Measurements from ENCODE around the gene ZGPAT. TPM values are rescaled to one million over a fixed set of nuclear protein-coding genes. Genes with fewer than 3 reads are reported as not detected.

ZGPAT gene
- total RNA-seq, 1 experiment from 2014 or later, result 69.3 TPM

DNA sequence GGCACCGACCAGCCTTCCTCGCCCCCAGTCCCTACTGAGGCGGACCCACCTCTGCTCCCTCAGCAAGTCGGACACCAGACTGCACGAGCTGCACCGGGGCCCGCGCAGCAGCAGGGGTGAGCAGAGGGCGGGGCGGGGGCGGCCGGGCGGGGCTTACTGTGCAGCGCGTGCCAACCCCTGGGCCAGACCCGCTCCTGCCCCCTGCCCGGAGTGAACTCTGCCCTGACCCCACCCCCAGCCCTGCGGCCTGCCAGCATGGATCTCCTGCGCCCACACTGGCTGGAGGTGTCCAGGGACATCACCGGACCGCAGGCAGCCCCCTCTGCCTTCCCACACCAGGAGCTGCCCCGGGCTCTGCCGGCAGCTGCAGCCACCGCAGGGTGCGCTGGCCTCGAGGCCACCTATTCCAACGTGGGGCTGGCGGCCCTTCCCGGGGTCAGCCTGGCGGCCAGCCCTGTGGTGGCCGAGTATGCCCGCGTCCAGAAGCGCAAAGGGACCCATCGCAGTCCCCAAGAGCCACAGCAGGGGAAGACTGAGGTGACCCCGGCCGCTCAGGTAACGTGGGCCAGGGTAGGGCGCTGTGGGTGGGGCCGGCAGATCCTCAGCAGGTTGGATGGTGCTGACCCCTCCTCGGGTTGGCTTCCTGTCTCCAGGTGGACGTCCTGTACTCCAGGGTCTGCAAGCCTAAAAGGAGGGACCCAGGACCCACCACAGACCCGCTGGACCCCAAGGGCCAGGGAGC is 30.3 kb downstream of the ZGPAT start:
- ChIA-PET CTCF (interaction anchor here (0.6 to 1.3 kb wide), 4 partner anchors 30 to 200 kb away, joined by 3 to 9 read pairs (median 4); partner anchors contain the start of genes ARFRP1, TPD52L2 and ZGPAT), POLR2A (interaction anchor here (1.6 kb wide), 1 partner anchor 127 kb away, joined by 12 read pairs; the partner anchor contains the start of gene TPD52L2)
- TF ChIP-seq, protein P1, sequence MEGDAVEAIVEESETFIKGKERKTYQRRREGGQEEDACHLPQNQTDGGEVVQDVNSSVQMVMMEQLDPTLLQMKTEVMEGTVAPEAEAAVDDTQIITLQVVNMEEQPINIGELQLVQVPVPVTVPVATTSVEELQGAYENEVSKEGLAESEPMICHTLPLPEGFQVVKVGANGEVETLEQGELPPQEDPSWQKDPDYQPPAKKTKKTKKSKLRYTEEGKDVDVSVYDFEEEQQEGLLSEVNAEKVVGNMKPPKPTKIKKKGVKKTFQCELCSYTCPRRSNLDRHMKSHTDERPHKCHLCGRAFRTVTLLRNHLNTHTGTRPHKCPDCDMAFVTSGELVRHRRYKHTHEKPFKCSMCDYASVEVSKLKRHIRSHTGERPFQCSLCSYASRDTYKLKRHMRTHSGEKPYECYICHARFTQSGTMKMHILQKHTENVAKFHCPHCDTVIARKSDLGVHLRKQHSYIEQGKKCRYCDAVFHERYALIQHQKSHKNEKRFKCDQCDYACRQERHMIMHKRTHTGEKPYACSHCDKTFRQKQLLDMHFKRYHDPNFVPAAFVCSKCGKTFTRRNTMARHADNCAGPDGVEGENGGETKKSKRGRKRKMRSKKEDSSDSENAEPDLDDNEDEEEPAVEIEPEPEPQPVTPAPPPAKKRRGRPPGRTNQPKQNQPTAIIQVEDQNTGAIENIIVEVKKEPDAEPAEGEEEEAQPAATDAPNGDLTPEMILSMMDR (IDR thresholded peaks at IDR 0.05; ENCODE audit: insufficient read depth in 1 of 2, low read depth in 1 of 2, low read length in 1 of 2, severe bottlenecking in 1 of 2, unreplicated experiment in 1 of 2), result peak in 1 of 2 experiments; percentile 8
- no TSS peak for BruUV-seq (replicated peaks)
- Histone ChIP-seq H3K4me1 (peaks cover 24% of the 10 kb centered on the region), H3K27me3 (replicated peaks; ENCODE audit: control insufficient read depth, insufficient read depth, low read length) (no peaks in the 10 kb centered on the region), H3K9me3 (no peaks in the 10 kb centered on the region), H3K4me3 (ENCODE audit: low read depth, low read length) (peak overlapping the region; percentile 71), H3K36me3 (ENCODE audit: control insufficient read depth, insufficient read depth, low read length) (peaks cover 22% of the 10 kb centered on the region)
- Mint-ChIP-seq H3K36me3 (ENCODE audit: insufficient read depth, unreplicated experiment) (peaks cover 68% of the 10 kb centered on the region), H3K27ac (ENCODE audit: unreplicated experiment) (no peak overlapping the region), H3K4me1 (ENCODE audit: low read depth, unreplicated experiment) (peaks cover 7% of the 10 kb centered on the region), H3K27me3 (ENCODE audit: insufficient read depth, unreplicated experiment) (no peaks in the 10 kb centered on the region), H3K4me3 (ENCODE audit: unreplicated experiment) (peak overlapping the region; percentile 66), H3K9me3 (ENCODE audit: unreplicated experiment) (no peaks in the 10 kb centered on the region)
- intact Hi-C loops (cut with micrococcal nuclease; ENCODE audit: unreplicated experiment), result no loop called here
- DNase-seq, result peak; percentile 62 to 72

DNA sequence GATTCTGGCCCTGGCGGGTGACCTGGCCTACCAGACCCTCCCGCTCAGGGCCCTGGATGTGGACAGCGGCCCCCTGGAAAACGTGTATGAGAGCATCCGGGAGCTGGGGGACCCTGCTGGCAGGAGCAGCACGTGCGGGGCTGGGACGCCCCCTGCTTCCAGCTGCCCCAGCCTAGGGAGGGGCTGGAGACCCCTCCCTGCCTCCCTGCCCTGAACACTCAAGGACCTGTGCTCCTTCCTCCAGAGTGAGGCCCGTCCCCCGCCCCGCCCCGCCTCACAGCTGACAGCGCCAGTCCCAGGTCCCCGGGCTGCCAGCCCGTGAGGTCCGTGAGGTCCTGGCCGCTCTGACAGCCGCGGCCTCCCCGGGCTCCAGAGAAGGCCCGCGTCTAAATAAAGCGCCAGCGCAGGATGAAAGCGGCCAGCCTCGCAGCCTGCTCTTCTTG is 30.9 kb downstream of the ZGPAT start:
- Mint-ChIP-seq H3K4me1 (ENCODE audit: low read depth, unreplicated experiment) (peaks cover 6% of the 10 kb centered on the region), H3K27me3 (ENCODE audit: insufficient read depth, unreplicated experiment) (no peaks in the 10 kb centered on the region), H3K27ac (ENCODE audit: unreplicated experiment) (no peak overlapping the region), H3K36me3 (ENCODE audit: insufficient read depth, unreplicated experiment) (peaks cover 74% of the 10 kb centered on the region), H3K4me3 (ENCODE audit: unreplicated experiment) (peak overlapping the region; percentile 66), H3K9me3 (ENCODE audit: unreplicated experiment) (no peaks in the 10 kb centered on the region)
- Histone ChIP-seq H3K4me1 (peaks cover 24% of the 10 kb centered on the region), H3K27me3 (replicated peaks; ENCODE audit: control insufficient read depth, insufficient read depth, low read length) (no peaks in the 10 kb centered on the region), H3K4me3 (ENCODE audit: low read depth, low read length) (peak overlapping the region; percentile 71), H3K9me3 (no peaks in the 10 kb centered on the region), H3K36me3 (ENCODE audit: control insufficient read depth, insufficient read depth, low read length) (peaks cover 20% of the 10 kb centered on the region)
- ChIA-PET POLR2A (interaction anchor here (0.5 to 1.6 kb wide), 5 partner anchors 31 to 1333 kb away, joined by 3 to 12 read pairs (median 4); partner anchors contain the start of genes ARFRP1, HELZ2, TPD52L2 and ZGPAT), CTCF (interaction anchor here (0.7 to 1.3 kb wide), 5 partner anchors 15 to 201 kb away, joined by 3 to 9 read pairs (median 5); partner anchors contain the start of genes ARFRP1, TPD52L2 and ZGPAT)
- TF ChIP-seq, protein P1 (IDR thresholded peaks at IDR 0.05; ENCODE audit: insufficient read depth in 1 of 2, low read depth in 1 of 2, low read length in 1 of 2, severe bottlenecking in 1 of 2, unreplicated experiment in 1 of 2), result no peak
- BruUV-seq (replicated peaks), result no TSS peak
- DNase-seq, result peak; percentile 86 to 88
- intact Hi-C loops (cut with micrococcal nuclease; ENCODE audit: unreplicated experiment), result no loop called here

Data from Caco-2 (cell line).